NT2/D1 (cell line): Measurements from ENCODE around the gene APOL6.

Source experiments
- SUZ12 ChIP-seq: IDR thresholded peaks from 2 replicates; pipeline ENCODE4 v1.6.1; 2011; ENCODE audit not compliant: insufficient read length, insufficient read depth; ENCODE audit errors: extremely low read depth
- YY1 ChIP-seq: IDR thresholded peaks from 2 replicates; pipeline ENCODE4 v1.6.1; 2011; ENCODE audit not compliant: insufficient read length, insufficient read depth
- ZNF274 ChIP-seq: IDR thresholded peaks from 2 replicates; pipeline ENCODE4 v1.6.1; 2011; ENCODE audit warnings: mild to moderate bottlenecking, low read depth, low read length

GRCh38 chr22:35616043-35616442 lies 32.2 kb upstream of the APOL6 start:
- TF ChIP-seq YY1 (no peak), ZNF274 (no peak), SUZ12 (no peak)
